Fibroblast of lung (primary cell): ENCODE data around the gene FAM184B. TPM values are rescaled to one million over a fixed set of nuclear protein-coding genes. Genes with fewer than 3 reads are reported as not detected.

Experiments
- DNase-seq, 2 donors: peaks; one replicate each; pipeline versions ENCODE4 v3.0.0 to v3.0.0-alpha.2; 2010; ENCODE audit warnings: low read depth in 2 of 2
- H2AFZ ChIP-seq: 2 replicates; pipeline ENCODE4 v1.5.1; 2012; ENCODE audit warnings: low read length, control low read depth, inconsistent platforms
- H3K27ac ChIP-seq: 2 replicates; pipeline ENCODE4 v1.5.1; 2011; ENCODE audit warnings: low read length, control low read depth; ENCODE audit not compliant: insufficient read depth
- H3K27me3 ChIP-seq: 2 replicates; pipeline ENCODE4 v1.5.1; 2011; ENCODE audit warnings: mild to moderate bottlenecking, low read length; ENCODE audit not compliant: control insufficient read depth, insufficient read depth
- H3K36me3 ChIP-seq: 2 replicates; pipeline ENCODE4 v1.5.1; 2011; ENCODE audit warnings: low read length; ENCODE audit not compliant: control insufficient read depth, insufficient read depth
- H3K4me1 ChIP-seq: 2 replicates; pipeline ENCODE4 v1.5.1; 2011; ENCODE audit warnings: low read length; ENCODE audit not compliant: control insufficient read depth, insufficient read depth; ENCODE audit errors: extremely low read depth
- H3K4me2 ChIP-seq: 2 replicates; pipeline ENCODE4 v1.5.1; 2011; ENCODE audit warnings: low read length, control low read depth; ENCODE audit not compliant: insufficient read depth; ENCODE audit errors: extremely low read depth
- H3K4me3 ChIP-seq, 4 experiments: fragments of 200-600 bp in 1 of 4; sonication (generic) in 1 of 4; replicated peaks in 1 of 4; 2 replicates each; pipeline ENCODE4 v1.5.1; 2011 to 2016; ENCODE audit warnings: low read length in 4 of 4, low read depth in 3 of 4, mild to moderate bottlenecking in 3 of 4, control low read depth in 2 of 4, inconsistent platforms in 1 of 4, mixed read lengths in 1 of 4; ENCODE audit not compliant: insufficient read depth in 1 of 4; ENCODE audit errors: control extremely low read depth in 1 of 4
- H3K79me2 ChIP-seq: 2 replicates; pipeline ENCODE4 v1.5.1; 2012; ENCODE audit warnings: mild to moderate bottlenecking, low read length, inconsistent platforms; ENCODE audit not compliant: control insufficient read depth, insufficient read depth
- H3K9ac ChIP-seq: 2 replicates; pipeline ENCODE4 v1.5.1; 2011; ENCODE audit warnings: mild to moderate bottlenecking, low read length, control low read depth; ENCODE audit not compliant: insufficient read depth
- H3K9me3 ChIP-seq: 2 replicates; pipeline ENCODE4 v1.5.1; 2012; ENCODE audit warnings: low read depth, low read length; ENCODE audit not compliant: control insufficient read depth, insufficient read depth
- H4K20me1 ChIP-seq: 2 replicates; pipeline ENCODE4 v1.5.1; 2011; ENCODE audit warnings: low read length; ENCODE audit not compliant: control insufficient read depth, insufficient read depth; ENCODE audit errors: extremely low read depth
- EZH2 ChIP-seq: IDR thresholded peaks from 2 replicates; pipeline ENCODE4 v1.5.1; 2012; ENCODE audit warnings: low read length, control low read depth, mild to moderate bottlenecking; ENCODE audit errors: missing control alignments
- polyA plus RNA-seq, 2 donors: library from polyadenylated mRNA; depleted of rRNA in 1 of 2; stranded (reverse) in 1 of 2; unstranded in 1 of 2; fragments of >200 nt; gene quantifications; 2 replicates each; pipeline ENCODE4 v1.2.1, GENCODE V29; 2011 to 2012; ENCODE audit warnings: missing spikeins in 1 of 2
- total RNA-seq: library from RNA; depleted of rRNA; stranded (reverse); fragments of >200 nt; gene quantifications from 2 replicates; pipeline ENCODE4 v1.2.1, GENCODE V29; 2014
- TF ChIP-seq, protein P1 (sequence below), 2 donors: IDR thresholded peaks in 1 of 2; conservative IDR thresholded peaks in 1 of 2; 1 replicate in 1 of 2; 2 replicates in 1 of 2; pipeline ENCODE4 v1.5.1; 2011 to 2012; ENCODE audit warnings: low read length in 2 of 2, control low read depth in 1 of 2, inconsistent platforms in 1 of 2, low read depth in 1 of 2, mild to moderate bottlenecking in 1 of 2

Gene FAM184B
- total and polyA plus RNA-seq, 2 donors (not counting 1 experiment from before 2014, with no cell fraction given) = not detected

DNA sequence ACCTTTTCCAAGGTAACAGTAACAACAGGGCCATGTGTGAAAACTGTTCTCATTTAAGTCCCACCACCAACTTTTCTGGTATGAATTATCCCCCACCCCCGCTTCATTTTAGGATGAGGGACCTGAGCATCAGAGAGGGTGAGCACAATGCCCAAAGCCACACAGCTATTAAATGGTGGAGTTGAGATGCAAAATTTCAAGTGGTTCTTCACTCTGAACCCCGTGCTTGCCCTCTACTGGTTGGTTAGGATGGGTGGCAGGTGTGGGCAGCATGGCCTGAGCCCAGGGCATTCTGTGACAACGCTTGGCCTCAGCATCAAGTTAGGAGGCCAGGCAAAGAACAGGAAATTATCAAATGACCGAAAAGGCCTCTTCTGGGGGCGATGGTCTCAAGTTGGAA lies 133.5 kb downstream of the FAM184B start:
- no peaks in the 10 kb centered on the region for H3K27me3 ChIP-seq
- no peak overlapping the region for H3K4me2 ChIP-seq
- no peaks in the 10 kb centered on the region for H3K9me3 ChIP-seq
- H3K4me3 ChIP-seq = no peak overlapping the region
- H3K4me1 ChIP-seq = no peaks in the 10 kb centered on the region
- no peaks in the 10 kb centered on the region for H3K36me3 ChIP-seq
- DNase-seq = no peak
- no peak overlapping the region for H3K9ac ChIP-seq
- H3K27ac ChIP-seq = no peak overlapping the region
- TF ChIP-seq, protein P1, sequence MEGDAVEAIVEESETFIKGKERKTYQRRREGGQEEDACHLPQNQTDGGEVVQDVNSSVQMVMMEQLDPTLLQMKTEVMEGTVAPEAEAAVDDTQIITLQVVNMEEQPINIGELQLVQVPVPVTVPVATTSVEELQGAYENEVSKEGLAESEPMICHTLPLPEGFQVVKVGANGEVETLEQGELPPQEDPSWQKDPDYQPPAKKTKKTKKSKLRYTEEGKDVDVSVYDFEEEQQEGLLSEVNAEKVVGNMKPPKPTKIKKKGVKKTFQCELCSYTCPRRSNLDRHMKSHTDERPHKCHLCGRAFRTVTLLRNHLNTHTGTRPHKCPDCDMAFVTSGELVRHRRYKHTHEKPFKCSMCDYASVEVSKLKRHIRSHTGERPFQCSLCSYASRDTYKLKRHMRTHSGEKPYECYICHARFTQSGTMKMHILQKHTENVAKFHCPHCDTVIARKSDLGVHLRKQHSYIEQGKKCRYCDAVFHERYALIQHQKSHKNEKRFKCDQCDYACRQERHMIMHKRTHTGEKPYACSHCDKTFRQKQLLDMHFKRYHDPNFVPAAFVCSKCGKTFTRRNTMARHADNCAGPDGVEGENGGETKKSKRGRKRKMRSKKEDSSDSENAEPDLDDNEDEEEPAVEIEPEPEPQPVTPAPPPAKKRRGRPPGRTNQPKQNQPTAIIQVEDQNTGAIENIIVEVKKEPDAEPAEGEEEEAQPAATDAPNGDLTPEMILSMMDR (conservative IDR thresholded peaks at IDR 0.05 in 1 of 2, IDR thresholded peaks at IDR 0.05 in 1 of 2; ENCODE audit: low read depth in 1 of 2, low read length in 2 of 2) = no peak
- TF ChIP-seq EZH2 = no peak
- no peaks in the 10 kb centered on the region for H4K20me1 ChIP-seq
- no peaks in the 10 kb centered on the region for H3K79me2 ChIP-seq
- H2AFZ ChIP-seq = no peak overlapping the region

DNA sequence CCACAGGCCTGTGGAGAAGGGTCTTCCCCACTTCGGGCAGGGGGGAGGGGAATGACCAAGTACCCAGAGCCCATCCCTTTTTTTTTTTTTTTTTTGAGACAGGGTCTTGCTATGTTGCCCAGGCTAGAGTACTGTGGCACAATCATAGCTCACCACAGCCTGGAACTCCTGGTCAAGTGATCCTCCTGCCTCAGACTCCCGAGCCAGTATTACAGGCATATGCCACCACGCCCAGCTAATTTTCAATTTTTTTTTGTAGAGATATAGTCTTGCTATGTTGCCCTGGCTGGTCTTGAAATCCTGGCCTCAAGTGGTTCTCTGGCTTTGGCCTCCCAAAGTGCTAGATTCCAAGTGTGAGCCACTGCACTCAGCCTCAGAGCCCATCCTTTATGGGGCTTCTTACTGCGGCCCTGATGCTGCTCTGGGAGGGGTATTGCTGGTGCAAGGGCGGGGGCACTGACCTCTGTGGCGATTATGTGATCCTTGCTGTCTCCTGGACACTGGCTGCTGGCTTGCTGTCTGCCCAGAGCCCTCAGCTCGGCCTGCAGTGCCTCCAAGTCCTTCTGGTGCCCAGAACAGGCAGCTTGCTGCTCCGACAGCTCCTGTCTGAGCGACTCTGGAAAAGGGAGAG lies 134.1 kb downstream of the FAM184B start:
- no peaks in the 10 kb centered on the region for H3K79me2 ChIP-seq
- no peak overlapping the region for H3K9ac ChIP-seq
- no peak overlapping the region for H3K4me2 ChIP-seq
- H3K4me3 ChIP-seq = no peak overlapping the region
- no peak for DNase-seq
- H3K9me3 ChIP-seq = no peaks in the 10 kb centered on the region
- H3K27me3 ChIP-seq = no peaks in the 10 kb centered on the region
- H3K27ac ChIP-seq = no peak overlapping the region
- H2AFZ ChIP-seq = no peak overlapping the region
- no peaks in the 10 kb centered on the region for H3K4me1 ChIP-seq
- H3K36me3 ChIP-seq = no peaks in the 10 kb centered on the region
- H4K20me1 ChIP-seq = no peaks in the 10 kb centered on the region
- TF ChIP-seq, protein P1 (conservative IDR thresholded peaks at IDR 0.05 in 1 of 2, IDR thresholded peaks at IDR 0.05 in 1 of 2; ENCODE audit: low read depth in 1 of 2, low read length in 2 of 2) = no peak
- TF ChIP-seq EZH2 = no peak

DNA sequence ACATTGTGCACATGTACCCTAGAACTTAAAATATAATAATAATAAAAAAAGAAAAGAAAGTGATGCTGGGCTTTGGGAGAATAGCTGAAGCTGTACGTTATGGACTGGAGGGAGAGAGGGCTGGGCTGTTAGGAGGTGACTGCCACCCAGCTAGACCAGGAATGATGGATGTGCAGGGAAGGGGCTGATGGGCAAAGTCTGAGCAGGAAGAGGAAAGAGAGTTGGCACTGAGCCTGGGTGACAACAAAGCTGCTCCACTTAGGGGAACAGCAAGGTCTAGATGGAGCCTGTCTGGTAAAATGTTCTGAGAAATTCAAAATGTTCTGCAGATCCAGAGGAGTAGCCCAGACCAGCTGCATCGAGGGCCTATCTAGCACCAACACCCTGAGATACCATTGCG lies 134.7 kb downstream of the FAM184B start:
- no peaks in the 10 kb centered on the region for H3K79me2 ChIP-seq
- H3K9ac ChIP-seq = no peak overlapping the region
- H3K36me3 ChIP-seq = no peaks in the 10 kb centered on the region
- H3K27ac ChIP-seq = no peak overlapping the region
- no peak overlapping the region for H3K4me2 ChIP-seq
- H3K27me3 ChIP-seq = no peaks in the 10 kb centered on the region
- H4K20me1 ChIP-seq = no peaks in the 10 kb centered on the region
- no peaks in the 10 kb centered on the region for H3K4me1 ChIP-seq
- no peaks in the 10 kb centered on the region for H3K9me3 ChIP-seq
- no peak for DNase-seq
- no peak overlapping the region for H3K4me3 ChIP-seq
- no peak for TF ChIP-seq EZH2
- TF ChIP-seq, protein P1 (conservative IDR thresholded peaks at IDR 0.05 in 1 of 2, IDR thresholded peaks at IDR 0.05 in 1 of 2; ENCODE audit: low read depth in 1 of 2, low read length in 2 of 2) = no peak
- no peak overlapping the region for H2AFZ ChIP-seq
